Breast epithelium (tissue), 4 donors: ENCODE results near the gene KBTBD3. TPM values are rescaled to one million over a fixed set of nuclear protein-coding genes. Genes with fewer than 3 reads are reported as not detected.

Experiments used
- DNase-seq, 2 donors: peaks; one replicate each; pipeline ENCODE4 v3.0.0-alpha.2; 2019; ENCODE audit warnings: low spot score in 2 of 2
- H3K27ac ChIP-seq, 2 donors: fragments of 200-600 bp; sonication (generic) in 1 of 2; one replicate each; pipeline ENCODE4 v1.5.1; 2016 to 2019; ENCODE audit warnings: mild to moderate bottlenecking in 1 of 2
- H3K27me3 ChIP-seq, 2 donors: fragments of 200-600 bp; sonication (generic) in 1 of 2; one replicate each; pipeline versions ENCODE4 v1.5.1 to v1.6.0; 2017 to 2019; ENCODE audit warnings: control low read depth in 1 of 2, mild to moderate bottlenecking in 1 of 2
- H3K36me3 ChIP-seq: fragments of 200-600 bp; one replicate; pipeline ENCODE4 v1.5.1; 2019
- H3K4me1 ChIP-seq, 2 donors: fragments of 200-600 bp; sonication (generic); one replicate each; pipeline ENCODE4 v1.5.1; 2016 to 2019; ENCODE audit warnings: control low read depth in 1 of 2
- H3K4me3 ChIP-seq, 3 donors: fragments of 200-600 bp; sonication (generic); 1 replicate in 2 of 3; 2 replicates in 1 of 3; pipeline ENCODE4 v1.5.1; 2016 to 2019; ENCODE audit warnings: mild to moderate bottlenecking in 3 of 3, moderate library complexity in 2 of 3
- H3K9me3 ChIP-seq, 2 donors: fragments of 200-600 bp; sonication (generic) in 1 of 2; one replicate each; pipeline ENCODE4 v1.5.1; 2016 to 2019; ENCODE audit warnings: control low read depth in 1 of 2
- POLR2A ChIP-seq: fragments of 450-650 bp; IDR thresholded peaks from one replicate; pipeline ENCODE4 v1.6.1; 2016; ENCODE audit warnings: antibody characterized with exemption, mild to moderate bottlenecking, moderate library complexity
- POLR2AphosphoS5 ChIP-seq, 3 donors: sonication (generic); formaldehyde crosslinking; IDR thresholded peaks; one replicate each; pipeline ENCODE4 v1.6.1; 2017; ENCODE audit warnings: antibody characterized with exemption in 3 of 3
- intact Hi-C: fragments of 100-400 bp; cut with DNase I; formaldehyde crosslinking; loops from one replicate; pipeline ENCODE4 v1.15.1; 2023; ENCODE audit warnings: low total_unique reads
- total RNA-seq, 3 donors: library from RNA; depleted of rRNA; stranded (reverse); fragments of >200 nt; gene quantifications; one replicate each; pipeline ENCODE4 v1.1.0, GENCODE V29; 2016
- TF ChIP-seq, protein P1 (sequence below), 3 donors: fragments of 450-650 bp; IDR thresholded peaks; one replicate each; pipeline ENCODE4 v1.5.1; 2016 to 2017; ENCODE audit warnings: antibody characterized with exemption in 3 of 3, mild to moderate bottlenecking in 3 of 3, moderate library complexity in 3 of 3

Gene KBTBD3
- total RNA-seq, 3 donors from 2014 or later: 5.0 to 15.4 (median 13.6) TPM

DNA sequence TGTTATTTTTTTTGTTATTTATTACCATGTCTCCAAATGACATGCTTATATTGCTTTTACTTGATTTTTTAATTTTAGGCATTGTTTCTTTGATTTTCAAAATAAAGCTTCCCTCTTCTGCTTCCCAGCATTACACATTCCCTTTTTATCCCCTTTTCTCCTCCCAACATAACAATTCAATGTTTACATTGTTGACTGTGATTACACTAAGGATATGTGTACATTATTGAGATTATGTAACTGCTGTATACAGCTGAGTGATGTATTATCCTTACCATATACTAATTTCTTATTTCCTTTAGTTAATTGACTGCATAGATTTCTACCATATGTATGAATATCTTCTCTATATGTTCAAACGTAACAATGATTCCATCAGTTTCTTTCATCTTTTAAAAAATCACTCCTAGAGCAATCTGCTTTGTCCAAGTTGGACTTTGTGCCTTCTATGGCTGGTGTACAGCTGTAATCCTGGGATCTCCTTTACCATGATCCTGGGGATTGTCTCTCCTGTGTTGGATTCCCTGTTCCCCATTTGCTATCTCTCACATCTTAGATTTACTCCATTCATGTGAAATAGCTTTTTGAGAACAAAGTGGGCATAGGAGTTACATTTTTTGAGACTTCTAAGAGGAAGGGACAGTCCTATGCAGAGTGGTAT, 21.9 kb upstream of the KBTBD3 start:
- TF ChIP-seq POLR2A: no peak
- no peak for DNase-seq
- intact Hi-C loops: no loop called here
- H3K4me3 ChIP-seq: no peak overlapping the region
- no peaks in the 10 kb centered on the region for H3K4me1 ChIP-seq
- H3K27ac ChIP-seq: no peak overlapping the region
- no peaks in the 10 kb centered on the region for H3K27me3 ChIP-seq
- peaks cover 5% of the 10 kb centered on the region for H3K36me3 ChIP-seq
- H3K9me3 ChIP-seq: no peaks in the 10 kb centered on the region

DNA sequence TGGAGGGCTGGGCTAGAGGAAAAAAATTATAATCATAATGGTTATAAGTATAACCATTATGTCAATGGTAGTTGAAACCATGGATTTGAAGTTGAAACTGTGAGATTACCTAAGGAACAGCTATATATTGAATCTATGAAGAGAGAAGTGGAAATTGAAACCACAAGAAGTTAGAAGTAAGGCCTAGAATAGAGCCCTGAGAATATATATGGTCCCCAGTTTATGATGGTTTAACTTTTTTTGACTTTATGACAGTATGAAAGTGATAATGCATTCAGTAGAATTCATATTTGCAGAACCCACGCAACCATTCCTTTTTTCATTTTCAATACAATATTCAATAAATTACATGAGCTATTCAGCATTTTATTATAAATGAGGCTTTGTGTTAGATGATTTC, 15.3 kb upstream of the KBTBD3 start:
- no peak overlapping the region for H3K4me3 ChIP-seq
- H3K4me1 ChIP-seq: no peaks in the 10 kb centered on the region
- H3K9me3 ChIP-seq: no peaks in the 10 kb centered on the region
- H3K27me3 ChIP-seq: no peaks in the 10 kb centered on the region
- peaks cover 5% of the 10 kb centered on the region for H3K36me3 ChIP-seq
- TF ChIP-seq, protein P1, sequence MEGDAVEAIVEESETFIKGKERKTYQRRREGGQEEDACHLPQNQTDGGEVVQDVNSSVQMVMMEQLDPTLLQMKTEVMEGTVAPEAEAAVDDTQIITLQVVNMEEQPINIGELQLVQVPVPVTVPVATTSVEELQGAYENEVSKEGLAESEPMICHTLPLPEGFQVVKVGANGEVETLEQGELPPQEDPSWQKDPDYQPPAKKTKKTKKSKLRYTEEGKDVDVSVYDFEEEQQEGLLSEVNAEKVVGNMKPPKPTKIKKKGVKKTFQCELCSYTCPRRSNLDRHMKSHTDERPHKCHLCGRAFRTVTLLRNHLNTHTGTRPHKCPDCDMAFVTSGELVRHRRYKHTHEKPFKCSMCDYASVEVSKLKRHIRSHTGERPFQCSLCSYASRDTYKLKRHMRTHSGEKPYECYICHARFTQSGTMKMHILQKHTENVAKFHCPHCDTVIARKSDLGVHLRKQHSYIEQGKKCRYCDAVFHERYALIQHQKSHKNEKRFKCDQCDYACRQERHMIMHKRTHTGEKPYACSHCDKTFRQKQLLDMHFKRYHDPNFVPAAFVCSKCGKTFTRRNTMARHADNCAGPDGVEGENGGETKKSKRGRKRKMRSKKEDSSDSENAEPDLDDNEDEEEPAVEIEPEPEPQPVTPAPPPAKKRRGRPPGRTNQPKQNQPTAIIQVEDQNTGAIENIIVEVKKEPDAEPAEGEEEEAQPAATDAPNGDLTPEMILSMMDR (IDR thresholded peaks at IDR 0.05): no peak
- no peak for TF ChIP-seq POLR2AphosphoS5 (IDR thresholded peaks at IDR 0.05)
- TF ChIP-seq POLR2A: no peak
- DNase-seq: no peak
- intact Hi-C loops: no loop called here
- H3K27ac ChIP-seq: no peak overlapping the region

DNA sequence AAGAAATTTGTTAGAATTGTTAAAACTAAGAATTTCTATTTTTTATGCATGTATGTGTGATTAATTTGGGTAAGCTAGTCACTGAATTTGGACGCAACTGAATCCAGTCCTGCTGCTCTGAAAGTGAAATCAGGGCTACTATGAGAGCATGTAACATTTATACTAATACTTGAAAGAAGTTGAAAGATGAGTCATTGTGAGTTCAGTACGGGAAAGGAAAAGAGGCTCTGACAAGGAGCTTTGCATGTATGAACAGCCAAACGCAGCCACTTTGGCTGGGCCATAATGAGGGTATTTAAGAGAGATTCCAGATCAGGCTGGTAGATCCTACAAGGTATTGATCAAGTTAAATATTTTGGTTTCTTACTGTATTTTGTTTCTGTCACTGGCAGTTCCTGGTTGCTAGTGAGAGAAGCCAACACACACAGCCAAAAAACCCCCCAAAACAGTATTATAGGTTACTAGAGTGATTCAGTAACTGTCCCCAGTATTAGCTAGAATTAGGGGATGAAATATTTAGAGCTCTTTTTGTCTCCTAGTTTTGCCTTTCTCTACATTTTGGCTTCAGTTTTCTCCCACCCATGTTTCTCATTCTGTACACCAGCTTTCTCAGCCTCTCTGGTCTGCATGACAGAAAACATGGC, 14.5 kb upstream of the KBTBD3 start:
- intact Hi-C loops: no loop called here
- no peaks in the 10 kb centered on the region for H3K4me1 ChIP-seq
- H3K36me3 ChIP-seq: peaks cover 5% of the 10 kb centered on the region

DNA sequence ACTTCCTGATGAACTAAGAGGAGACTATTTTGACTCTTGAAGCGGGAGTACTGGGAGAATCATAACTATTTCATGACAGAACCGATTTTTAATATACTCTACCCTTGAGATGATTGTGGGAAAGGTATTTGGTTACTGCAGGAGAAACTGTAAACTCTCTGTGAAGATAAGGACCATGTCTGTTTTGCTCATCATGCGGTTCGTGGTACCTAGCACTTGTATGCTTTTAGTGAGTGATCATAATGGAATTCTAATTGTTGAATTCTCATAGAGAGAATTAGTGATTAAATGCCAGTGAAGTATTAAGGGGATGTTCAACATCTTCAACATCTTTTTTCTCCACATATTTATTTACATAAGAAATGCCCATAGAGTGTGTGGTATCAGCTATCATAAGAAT, 11.7 kb upstream of the KBTBD3 start:
- no peaks in the 10 kb centered on the region for H3K9me3 ChIP-seq
- no peaks in the 10 kb centered on the region for H3K27me3 ChIP-seq
- H3K27ac ChIP-seq: no peak overlapping the region
- intact Hi-C loops: loop anchor here (2.0 kb wide), 1 partner anchor 30 kb away; no protein-coding TSS in a partner anchor
- no peak overlapping the region for H3K4me3 ChIP-seq
- no peak for DNase-seq
- no peak for TF ChIP-seq POLR2A
- no peak for TF ChIP-seq POLR2AphosphoS5 (IDR thresholded peaks at IDR 0.05)
- TF ChIP-seq, protein P1 (IDR thresholded peaks at IDR 0.05): no peak
- H3K4me1 ChIP-seq: no peaks in the 10 kb centered on the region
- H3K36me3 ChIP-seq: no peaks in the 10 kb centered on the region

More for the DNA sequence above, 14.5 kb upstream of the KBTBD3 start:
- Histone ChIP-seq H3K27ac (no peak overlapping the region), H3K9me3 (no peaks in the 10 kb centered on the region), H3K4me3 (no peak overlapping the region), H3K27me3 (no peaks in the 10 kb centered on the region)
- no peak for TF ChIP-seq POLR2A
- TF ChIP-seq POLR2AphosphoS5 (IDR thresholded peaks at IDR 0.05): no peak
- TF ChIP-seq, protein P1 (IDR thresholded peaks at IDR 0.05): no peak
- no peak for DNase-seq

DNA sequence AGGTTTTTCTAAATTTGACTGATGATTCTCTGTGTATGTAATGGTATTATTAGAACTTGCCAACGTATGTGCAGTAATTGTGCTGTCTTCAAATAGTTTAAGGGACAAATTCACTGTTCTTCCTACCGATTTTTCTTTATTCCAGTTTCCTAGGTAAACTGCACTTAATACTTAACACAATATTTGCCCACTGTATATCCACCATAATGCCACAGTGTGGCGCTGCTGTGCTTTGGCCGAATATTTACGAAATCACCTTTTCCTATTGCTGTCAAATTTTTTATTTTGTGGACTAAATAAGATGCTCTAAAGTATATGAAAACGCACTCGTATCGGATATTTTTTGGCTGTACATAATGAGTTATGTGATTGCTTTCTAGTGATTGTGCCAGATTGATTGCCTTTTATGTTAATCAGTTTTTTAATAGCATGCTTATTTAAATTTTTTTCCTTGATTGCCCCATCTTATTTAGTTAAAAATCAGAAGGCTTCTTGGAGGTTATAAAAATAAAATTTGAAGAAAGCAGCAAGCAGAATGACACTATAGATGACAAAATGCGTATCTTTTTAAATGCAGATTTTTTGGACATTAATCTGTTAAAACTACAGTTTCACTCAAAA, 10.8 kb upstream of the KBTBD3 start:
- Histone ChIP-seq H3K9me3 (no peaks in the 10 kb centered on the region), H3K27ac (no peak overlapping the region), H3K27me3 (no peaks in the 10 kb centered on the region), H3K36me3 (no peaks in the 10 kb centered on the region), H3K4me3 (no peak overlapping the region), H3K4me1 (no peaks in the 10 kb centered on the region)
- intact Hi-C loops: loop anchor here (2.0 kb wide), 1 partner anchor 31 kb away; no protein-coding TSS in a partner anchor
- TF ChIP-seq, protein P1 (IDR thresholded peaks at IDR 0.05): peak; percentile 54 to 71 (median 65)
- no peak for TF ChIP-seq POLR2A
- peak; percentile 27 to 55 for DNase-seq
